GM21360 (cell line): ENCODE results near the gene THSD4.

Source experiments
- ATAC-seq: cut with Tn5 transposase; IDR thresholded peaks from one replicate; pipeline ENCODE4 v1.9.1; 2021; ENCODE audit warnings: mild to moderate bottlenecking, moderate library complexity; ENCODE audit not compliant: unreplicated experiment

Gene THSD4

GRCh38 chr15:71114887-71115566 is at the start of gene THSD4:
Gene THSD4, plus strand, starts transcription at chr15:71115471.
- peak; percentile 82 for ATAC-seq

DNA sequence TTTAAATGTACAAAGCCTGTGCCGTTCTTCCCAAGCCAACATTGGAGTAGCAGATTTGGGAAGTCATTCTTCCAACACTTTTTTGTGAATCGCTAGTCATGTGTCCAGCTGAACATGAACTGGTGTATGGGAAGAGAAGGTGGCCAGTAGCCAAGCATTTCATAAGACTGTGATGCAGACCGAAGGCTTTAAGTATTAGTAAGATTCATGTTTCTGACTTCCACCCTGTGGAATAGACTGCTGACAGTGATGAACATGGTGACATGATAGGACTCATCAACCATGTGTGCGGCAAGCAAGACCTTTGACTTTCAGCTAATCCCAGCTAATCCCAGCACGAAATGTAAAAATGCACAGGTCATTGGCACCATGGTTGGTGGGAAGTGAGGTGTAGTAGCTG is 48.3 kb upstream of the THSD4 start:
- no peak for ATAC-seq

DNA sequence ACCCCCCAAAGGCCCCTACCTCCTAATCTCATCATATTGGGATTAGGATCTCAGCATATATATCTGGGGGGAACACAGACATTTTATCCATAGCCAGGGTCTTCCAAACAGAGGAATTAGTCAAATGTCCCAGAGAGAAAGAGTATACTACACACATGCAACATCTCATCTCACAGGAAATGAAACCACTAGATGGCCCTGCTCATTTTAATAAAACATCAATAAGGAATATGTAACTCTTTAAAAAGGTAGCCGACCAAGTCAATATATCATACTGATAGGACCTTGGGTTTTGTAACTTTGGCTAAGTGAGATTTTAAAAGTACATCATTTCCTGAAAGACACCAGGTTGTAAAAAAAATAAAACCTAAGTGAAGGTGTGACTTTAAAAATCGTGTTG is 45.6 kb upstream of the THSD4 start:
- ATAC-seq = no peak

DNA sequence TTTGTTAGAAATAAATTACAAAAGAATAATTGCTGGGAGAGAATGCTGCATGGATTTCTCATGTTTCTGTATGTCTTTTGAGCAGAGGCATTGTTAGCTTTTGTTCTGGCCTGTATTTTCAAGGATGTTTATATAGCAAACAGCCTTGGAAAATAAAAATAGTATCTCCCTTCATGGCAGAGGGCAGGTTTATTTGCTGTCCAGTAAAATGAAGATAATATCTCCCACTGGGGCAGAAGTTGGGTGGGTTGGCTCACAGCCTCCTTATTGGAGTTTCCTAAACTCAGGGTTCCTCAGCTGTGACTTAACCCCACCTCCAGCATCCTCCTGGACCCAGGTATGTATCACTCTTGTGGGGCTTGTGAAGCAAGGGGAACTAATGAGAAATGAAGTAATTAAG is 43.7 kb upstream of the THSD4 start:
- no peak for ATAC-seq

GRCh38 chr15:71072423-71072822 is 42.8 kb upstream of the THSD4 start:
- no peak for ATAC-seq

- no peak for ATAC-seq
Measured at GRCh38 chr15:71078506-71079207, 36.6 kb upstream of the THSD4 start.

DNA sequence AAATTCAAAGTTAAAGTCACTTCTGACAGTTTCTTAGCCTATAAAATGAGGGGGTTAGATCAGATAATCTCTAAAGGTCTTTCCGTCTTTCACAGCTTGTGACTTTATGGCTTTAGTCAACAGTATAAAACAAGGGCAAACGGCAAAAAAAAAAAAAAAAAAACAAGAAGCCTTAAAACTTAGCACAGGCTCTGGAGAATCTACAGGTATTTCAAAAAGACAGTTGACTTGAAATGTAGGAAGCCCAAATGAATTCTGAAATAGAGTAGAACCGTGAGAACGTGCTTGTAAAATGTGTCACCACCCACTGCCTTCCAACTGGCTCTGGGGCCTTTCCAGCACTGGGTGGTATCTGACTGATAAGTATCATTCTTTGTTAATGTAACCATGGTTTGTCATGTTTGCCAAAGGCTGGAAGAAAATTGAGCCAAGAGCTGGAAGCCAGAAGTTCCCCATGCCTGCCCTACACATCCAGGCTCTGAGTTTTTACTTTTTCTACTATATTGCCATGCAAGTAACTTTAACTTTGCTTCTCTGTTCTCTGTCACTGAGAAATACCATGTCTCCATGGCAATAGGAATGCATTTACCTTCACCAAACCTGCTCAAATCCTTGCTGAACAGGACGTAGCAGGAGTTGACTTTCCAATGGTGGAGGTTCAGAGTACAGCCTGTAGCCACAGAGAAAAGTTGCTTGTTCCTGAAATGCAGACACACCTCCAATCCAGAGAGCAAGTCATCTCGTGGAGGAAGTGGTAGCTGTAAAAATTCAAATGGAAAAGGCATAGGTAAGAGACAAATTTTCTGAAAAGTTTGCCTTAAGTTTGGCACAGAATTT is 35.8 kb upstream of the THSD4 start:
- ATAC-seq = no peak

DNA sequence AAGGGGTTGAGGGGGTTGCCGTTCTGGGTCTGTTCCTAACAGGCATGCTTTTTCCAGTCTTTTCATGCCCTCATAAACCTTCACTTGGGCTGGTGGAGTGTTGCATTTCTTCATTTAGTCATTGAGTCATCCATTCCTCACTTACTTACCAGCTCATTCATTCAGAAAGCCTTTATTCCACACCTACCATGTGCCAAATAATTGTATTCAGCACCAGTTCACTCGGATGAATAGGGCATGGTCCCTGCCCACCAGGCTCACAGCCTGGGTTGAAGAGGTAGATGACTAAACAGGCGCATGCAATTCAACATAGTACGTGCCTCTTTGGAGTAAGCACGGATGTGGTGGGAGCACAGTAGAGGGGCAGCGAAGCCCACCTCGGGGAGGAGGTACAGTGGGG is 35.1 kb upstream of the THSD4 start:
- ATAC-seq = no peak

- ATAC-seq = no peak
Measured at GRCh38 chr15:71080705-71081104, 34.6 kb upstream of the THSD4 start.

GRCh38 chr15:71082803-71083202 is 32.5 kb upstream of the THSD4 start:
- ATAC-seq = no peak

DNA sequence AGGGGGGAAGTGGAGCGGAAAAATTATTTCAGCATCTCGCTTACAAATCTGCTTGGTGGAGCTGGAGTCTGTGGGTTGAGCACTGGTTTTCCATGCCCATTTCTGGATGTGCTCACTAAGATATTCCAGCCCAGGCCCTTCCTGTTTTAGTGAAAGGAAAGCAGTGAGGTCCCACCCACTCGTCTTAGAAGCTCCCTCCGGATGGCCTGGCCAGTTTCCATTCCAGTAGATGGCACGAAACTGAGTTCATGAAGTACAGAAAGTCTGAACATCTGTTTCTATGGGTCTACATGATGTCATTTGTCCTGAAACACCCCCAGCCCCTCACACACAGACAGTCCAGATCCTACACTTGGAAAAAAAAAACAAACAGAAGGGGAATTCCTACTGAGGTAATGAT is 31.9 kb upstream of the THSD4 start:
- ATAC-seq = no peak

DNA sequence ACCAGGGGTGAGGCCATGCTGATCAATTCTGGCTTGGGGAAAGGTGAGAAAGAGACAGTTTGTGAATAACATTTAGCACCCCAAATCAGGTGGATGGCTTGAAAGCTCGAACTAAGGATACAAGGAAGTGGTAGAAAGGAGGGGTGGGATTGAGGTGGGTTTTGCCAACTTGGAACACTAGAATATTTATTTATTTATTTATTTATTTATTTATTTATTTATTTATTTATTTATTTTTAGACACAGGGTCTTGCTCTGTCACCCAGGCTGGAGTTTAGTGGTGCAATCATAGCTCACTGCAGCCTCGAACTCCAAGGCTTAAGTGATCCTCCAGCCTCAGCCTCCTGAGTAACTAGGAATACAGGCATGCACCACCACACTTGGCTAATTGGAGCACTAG is 31.0 kb upstream of the THSD4 start:
- ATAC-seq = no peak

DNA sequence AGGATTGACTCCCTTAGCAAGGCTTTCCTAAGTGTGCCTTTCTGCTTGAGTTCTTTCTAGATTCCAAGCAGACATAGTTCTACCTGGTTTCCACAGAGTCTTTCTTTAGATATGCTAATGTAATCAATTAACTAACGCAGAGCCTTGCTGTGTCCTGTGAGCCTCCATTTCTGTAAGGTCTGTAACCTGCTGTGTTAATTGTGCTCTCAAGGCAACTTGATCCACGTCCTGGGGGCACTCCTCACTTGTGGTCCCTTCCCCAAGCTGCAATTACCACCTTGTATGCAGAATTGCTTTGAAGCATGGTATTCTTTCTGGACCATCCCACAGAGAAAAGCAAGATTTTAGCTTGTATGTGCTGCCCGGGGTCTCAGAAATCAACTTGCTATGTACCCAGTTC is 29.5 kb upstream of the THSD4 start:
- ATAC-seq = no peak

DNA sequence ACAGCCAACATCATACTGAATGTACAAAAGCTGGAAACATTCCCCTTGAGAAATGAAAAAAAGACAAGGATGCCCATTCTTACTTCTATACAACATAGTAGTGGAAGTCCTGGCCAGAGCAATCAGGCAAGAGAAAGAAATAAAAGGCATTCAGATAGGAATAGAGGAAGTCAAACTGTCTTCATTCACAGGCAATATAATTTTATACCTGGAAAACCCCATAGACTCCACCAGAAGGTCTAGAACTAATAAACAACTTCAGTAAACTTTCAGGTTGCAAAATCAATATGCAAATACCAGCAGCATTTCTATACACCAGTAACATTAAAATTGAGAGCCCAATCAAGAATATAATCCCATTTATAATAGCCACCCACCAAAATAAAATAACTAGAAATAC is 27.1 kb upstream of the THSD4 start:
- no peak for ATAC-seq

GRCh38 chr15:71088683-71089082 is 26.6 kb upstream of the THSD4 start:
- ATAC-seq = no peak

DNA sequence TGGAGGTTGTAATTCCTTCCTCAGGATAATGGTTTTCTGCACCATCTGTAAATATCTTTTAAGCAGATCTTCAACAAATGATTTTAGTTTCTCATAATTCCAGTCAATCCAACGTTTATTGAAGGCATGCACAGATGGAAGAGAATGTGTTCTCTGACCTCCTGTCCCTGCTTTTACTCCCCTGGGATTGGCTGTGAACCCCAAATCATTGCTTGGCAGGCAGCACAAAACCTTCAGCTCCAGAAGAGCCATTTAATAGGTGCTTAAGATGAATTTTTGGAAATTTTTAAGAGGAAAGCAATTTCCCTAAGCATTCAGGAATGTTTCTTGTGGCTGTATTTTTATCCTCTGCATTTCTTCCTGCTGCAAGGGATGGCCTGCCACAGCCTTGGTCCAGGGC is 25.5 kb upstream of the THSD4 start:
- ATAC-seq = no peak

DNA sequence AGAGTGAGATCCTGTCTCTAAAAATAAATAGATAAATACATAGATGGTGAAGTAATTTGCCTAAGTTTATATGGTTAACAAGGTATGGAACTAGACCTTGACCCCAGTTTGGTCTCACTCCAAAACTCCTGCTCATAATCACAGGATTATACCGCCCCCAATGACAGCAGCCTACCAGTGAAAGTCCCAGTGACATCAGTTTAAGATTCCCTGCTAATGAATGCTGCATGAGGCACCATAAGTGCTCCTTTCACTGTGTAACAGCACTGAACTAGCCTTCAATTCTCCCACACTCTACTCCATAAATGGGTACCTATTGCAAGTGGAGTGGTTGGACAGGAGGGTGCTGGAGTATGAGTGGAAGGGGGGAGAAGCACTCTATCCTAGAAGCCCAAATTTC is 23.7 kb upstream of the THSD4 start:
- ATAC-seq = no peak

DNA sequence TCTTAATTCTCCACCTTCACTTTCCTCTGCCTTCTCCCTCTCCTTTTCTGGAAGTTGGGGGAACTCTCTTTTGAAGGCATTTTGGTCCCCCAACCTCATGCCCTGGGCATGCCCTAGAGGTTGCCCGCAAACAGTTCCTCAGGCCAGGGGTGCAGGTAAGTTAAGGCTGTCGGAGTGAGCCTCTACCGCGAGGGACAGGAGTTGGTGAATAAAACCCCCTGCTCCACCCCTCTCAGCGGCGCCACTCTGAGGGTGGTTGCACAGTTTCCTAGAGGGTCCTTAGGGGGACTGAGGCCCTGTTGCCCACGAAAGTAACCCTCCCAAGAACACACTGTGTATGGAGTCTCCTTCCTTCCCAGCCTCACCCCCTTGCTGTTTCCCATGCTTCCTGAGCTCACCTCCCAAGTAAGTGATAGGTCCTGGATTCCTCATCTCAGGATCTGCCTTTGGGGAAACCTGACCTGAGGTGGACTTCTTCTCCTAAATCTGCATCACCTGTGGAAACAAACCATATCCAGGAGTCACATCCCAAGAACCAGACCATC is 23.1 kb upstream of the THSD4 start:
- ATAC-seq = no peak

GRCh38 chr15:71093054-71094024 is 21.9 kb upstream of the THSD4 start:
- ATAC-seq = no peak

DNA sequence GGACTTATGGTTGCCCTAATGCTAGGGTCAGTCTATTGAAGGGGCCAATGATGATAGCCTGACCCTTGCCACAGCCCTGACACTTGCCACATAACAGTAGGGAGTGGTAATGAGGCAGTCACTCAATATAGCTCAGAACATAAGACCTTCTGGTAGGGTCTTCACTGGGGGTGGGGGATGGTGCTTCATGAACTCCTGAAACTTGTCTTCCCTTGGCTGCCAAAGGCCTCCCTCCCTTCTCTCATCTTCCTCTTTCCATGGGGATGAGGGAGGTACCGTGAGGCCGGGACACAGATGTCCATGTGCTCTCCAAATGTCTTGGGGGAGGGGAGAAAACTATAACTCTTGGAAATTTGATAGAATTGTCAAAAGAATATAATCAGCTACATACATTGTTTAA is 21.1 kb upstream of the THSD4 start:
- ATAC-seq = no peak
